Measurements from ENCODE around the gene EPS8L1. TPM values are rescaled to one million over a fixed set of nuclear protein-coding genes. Genes with fewer than 3 reads are reported as not detected.
"Not testable (repeated sequence)": the region's sequence is repeated elsewhere in the genome, so short reads cannot be mapped to it uniquely, and the experiment has no call there.

The EPS8L1 gene
- total RNA-seq, 1 experiment from 2014 or later, result 2.5 TPM

- no peak for DNase-seq (ENCODE audit: low read depth)
These were observed 19.0 kb downstream of the EPS8L1 start for GRCh38 chr19:55094456-55095259.

GRCh38 chr19:55095260-55096060 lies 19.8 kb downstream of the EPS8L1 start:
- DNase-seq (ENCODE audit: low read depth), result no peak

- DNase-seq (ENCODE audit: low read depth), result no peak
These were observed 20.5 kb downstream of the EPS8L1 start for GRCh38 chr19:55096061-55096701.

- no peak for DNase-seq (ENCODE audit: low read depth)
These were observed 22.4 kb downstream of the EPS8L1 start for GRCh38 chr19:55097864-55098715.

GRCh38 chr19:55098716-55099556 lies 23.3 kb downstream of the EPS8L1 start:
- no peak for DNase-seq (ENCODE audit: low read depth)

GRCh38 chr19:55099557-55100506 lies 24.2 kb downstream of the EPS8L1 start:
- DNase-seq (ENCODE audit: low read depth), result no peak

GRCh38 chr19:55101261-55101660 lies 25.6 kb downstream of the EPS8L1 start:
- DNase-seq (ENCODE audit: low read depth), result no peak

GRCh38 chr19:55103190-55103589 lies 27.5 kb downstream of the EPS8L1 start:
- DNase-seq (ENCODE audit: low read depth), result no peak

GRCh38 chr19:55105237-55105636 lies 29.6 kb downstream of the EPS8L1 start:
- no peak for DNase-seq (ENCODE audit: low read depth)

GRCh38 chr19:55106591-55106990 lies 30.9 kb downstream of the EPS8L1 start:
- no peak for DNase-seq (ENCODE audit: low read depth)

- DNase-seq (ENCODE audit: low read depth), result not testable (repeated sequence)
These were observed 31.6 kb downstream of the EPS8L1 start for GRCh38 chr19:55107252-55107651.

- no peak for DNase-seq (ENCODE audit: low read depth)
These were observed 34.0 kb downstream of the EPS8L1 start for GRCh38 chr19:55109527-55110291.

GRCh38 chr19:55111238-55111831 lies 35.7 kb downstream of the EPS8L1 start:
- DNase-seq (ENCODE audit: low read depth), result no peak

- DNase-seq (ENCODE audit: low read depth), result no peak
These were observed 36.6 kb downstream of the EPS8L1 start for GRCh38 chr19:55112246-55112776.

GRCh38 chr19:55112777-55113569 lies 37.3 kb downstream of the EPS8L1 start:
- no peak for DNase-seq (ENCODE audit: low read depth)

GRCh38 chr19:55113570-55114039 lies 37.9 kb downstream of the EPS8L1 start:
- DNase-seq (ENCODE audit: low read depth), result peak; percentile 64

- no peak for DNase-seq (ENCODE audit: low read depth)
These were observed 39.0 kb downstream of the EPS8L1 start for GRCh38 chr19:55114566-55115145.

Data from M059J (cell line).